HG02852 (cell line): Measurements from ENCODE around the gene ITPR1.
A peak's percentile ranks its signal among the peaks of the same experiment; 100 is the strongest.

Source experiments
- ATAC-seq: cut with Tn5 transposase; IDR thresholded peaks from one replicate; pipeline ENCODE4 v1.9.1; 2021; ENCODE audit warnings: mild to moderate bottlenecking, moderate library complexity; ENCODE audit not compliant: unreplicated experiment

Gene ITPR1

GRCh38 chr3:4711680-4711992, 218.5 kb downstream of the ITPR1 start:
- ATAC-seq = peak; percentile 30

GRCh38 chr3:4712109-4712508, 219.0 kb downstream of the ITPR1 start:
- ATAC-seq = no peak

GRCh38 chr3:4714045-4714444, 220.9 kb downstream of the ITPR1 start:
- no peak for ATAC-seq

GRCh38 chr3:4716266-4716665, 223.1 kb downstream of the ITPR1 start:
- ATAC-seq = no peak

- ATAC-seq = no peak
Measured at GRCh38 chr3:4716706-4717362, 223.7 kb downstream of the ITPR1 start.

DNA sequence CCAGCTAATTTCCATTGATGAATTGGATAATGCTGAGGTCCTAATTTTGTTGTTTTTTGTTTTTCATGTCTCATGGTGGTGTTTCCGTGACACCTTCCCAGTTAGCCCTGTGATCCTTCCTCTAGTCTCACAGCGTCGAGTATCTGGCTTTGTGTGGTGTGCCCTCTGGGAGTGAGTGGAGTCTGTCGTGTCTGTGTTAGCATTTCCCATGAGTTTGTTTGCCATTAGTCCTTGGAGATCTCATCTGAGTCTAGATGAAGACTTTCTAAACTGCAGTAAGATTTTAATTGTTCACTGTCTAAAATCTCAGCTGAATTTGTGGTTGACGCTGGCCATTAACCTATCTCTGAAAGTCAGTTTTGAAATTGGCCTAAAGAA, 224.2 kb downstream of the ITPR1 start:
- ATAC-seq = no peak

DNA sequence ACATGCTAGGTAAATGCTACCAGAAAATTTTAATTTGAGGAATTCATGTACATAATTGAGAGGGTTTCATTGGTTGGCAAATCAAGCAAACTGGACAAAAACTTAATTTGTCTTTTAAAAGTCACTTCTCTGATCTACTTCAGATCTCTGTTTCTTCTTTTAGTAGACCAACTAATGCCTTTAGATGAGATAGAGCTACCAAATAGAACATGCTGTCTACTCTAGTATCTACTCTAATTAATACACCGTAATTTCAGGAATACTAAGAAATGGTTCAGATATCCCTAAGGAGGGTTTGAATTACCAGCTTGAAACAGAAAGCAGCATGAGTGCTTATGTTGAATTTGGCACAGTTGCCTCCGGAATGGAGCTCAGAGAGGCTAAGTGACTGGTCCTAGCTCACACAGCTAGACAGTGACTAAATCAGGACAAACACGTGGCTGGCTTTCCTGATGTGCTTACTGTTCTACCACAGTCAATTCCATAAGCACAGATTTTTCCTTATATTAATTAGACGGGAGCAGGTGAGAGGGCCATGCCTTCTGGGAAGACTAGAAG, 225.1 kb downstream of the ITPR1 start:
- ATAC-seq = no peak

- ATAC-seq = no peak
Measured at GRCh38 chr3:4719046-4719501, 225.9 kb downstream of the ITPR1 start.

- no peak for ATAC-seq
Measured at GRCh38 chr3:4720316-4721075, 227.3 kb downstream of the ITPR1 start.

GRCh38 chr3:4721511-4721911, 228.4 kb downstream of the ITPR1 start:
- no peak for ATAC-seq

GRCh38 chr3:4722103-4722502, 229.0 kb downstream of the ITPR1 start:
- peak; percentile 72 for ATAC-seq

GRCh38 chr3:4724051-4724629, 231.0 kb downstream of the ITPR1 start:
- ATAC-seq = no peak

- ATAC-seq = no peak
Measured at GRCh38 chr3:4726549-4726948, 233.4 kb downstream of the ITPR1 start.

GRCh38 chr3:4729061-4729973, 236.2 kb downstream of the ITPR1 start:
- ATAC-seq = no peak

DNA sequence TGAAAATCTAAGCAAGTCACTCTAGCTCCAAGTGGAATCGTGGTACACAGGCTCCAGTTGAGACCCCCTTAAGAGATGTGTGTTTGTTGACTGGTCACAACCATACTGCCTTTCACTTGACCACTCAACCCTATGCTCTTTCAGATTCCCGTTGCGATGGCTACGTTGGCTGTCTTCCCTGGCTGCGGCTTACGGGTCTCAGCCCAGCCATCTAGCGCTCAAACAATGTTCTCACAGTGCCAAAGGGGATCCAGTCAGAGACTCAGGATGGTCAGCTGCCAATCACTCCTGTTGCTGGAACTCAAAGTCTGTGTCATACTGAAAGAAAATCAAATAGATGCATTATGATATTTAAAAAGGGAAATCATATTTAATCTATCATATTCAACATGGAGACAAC, 237.6 kb downstream of the ITPR1 start:
- ATAC-seq = no peak

- no peak for ATAC-seq
Measured at GRCh38 chr3:4731543-4732111, 238.5 kb downstream of the ITPR1 start.

DNA sequence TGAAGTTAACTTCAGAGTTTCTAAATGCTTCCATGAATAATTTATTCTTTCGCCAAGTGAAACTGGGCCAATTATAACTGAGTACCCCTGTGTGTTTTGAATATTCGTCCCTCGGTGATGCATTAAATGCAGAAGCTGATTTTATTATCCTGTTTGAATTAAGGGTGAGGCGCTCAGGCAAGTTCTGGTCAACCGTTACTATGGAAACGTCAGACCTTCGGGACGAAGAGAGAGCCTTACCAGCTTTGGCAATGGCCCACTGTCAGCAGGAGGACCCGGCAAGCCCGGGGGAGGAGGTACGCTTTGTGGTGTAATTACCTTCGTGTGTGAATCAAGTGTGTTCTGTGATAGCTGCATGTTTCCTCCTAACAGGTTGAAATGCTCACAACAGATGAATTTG, 239.8 kb downstream of the ITPR1 start:
- ATAC-seq = no peak

DNA sequence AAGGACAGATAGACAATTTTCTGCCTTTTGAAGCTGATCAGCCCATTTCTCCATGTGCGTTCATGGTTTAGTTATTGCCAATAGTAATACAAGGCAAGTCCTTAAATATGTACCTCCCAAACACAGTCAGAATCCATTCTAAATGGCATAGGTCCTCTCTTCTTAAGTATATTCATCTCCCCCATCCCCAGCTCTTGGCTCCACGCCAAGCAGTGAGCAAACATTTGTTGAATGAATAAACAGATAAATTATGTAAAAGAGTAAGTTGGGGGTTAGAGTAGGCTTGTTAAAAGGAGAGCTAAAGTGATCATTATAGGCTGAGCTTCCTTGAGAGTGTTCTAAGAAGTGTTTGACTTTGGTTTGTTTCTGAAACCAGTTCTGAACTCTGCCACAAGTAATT, 241.3 kb downstream of the ITPR1 start:
- no peak for ATAC-seq

DNA sequence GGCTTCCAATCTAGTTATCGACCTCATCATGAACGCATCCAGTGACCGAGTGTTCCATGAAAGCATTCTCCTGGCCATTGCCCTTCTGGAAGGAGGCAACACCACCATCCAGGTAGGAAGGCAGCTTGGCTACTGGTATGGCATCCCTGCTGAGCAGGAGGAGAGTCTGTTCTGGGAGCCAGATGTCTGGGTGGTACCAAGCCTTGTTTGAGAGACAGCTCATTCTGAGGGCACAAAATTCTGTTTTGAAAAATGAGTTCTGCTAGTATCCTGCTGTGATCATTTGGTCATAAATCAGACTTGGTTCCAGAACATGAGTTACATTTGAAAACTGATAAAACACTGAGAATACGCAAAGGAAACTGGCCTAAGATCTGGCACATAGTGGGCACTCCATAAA, 242.1 kb downstream of the ITPR1 start:
- ATAC-seq = no peak

DNA sequence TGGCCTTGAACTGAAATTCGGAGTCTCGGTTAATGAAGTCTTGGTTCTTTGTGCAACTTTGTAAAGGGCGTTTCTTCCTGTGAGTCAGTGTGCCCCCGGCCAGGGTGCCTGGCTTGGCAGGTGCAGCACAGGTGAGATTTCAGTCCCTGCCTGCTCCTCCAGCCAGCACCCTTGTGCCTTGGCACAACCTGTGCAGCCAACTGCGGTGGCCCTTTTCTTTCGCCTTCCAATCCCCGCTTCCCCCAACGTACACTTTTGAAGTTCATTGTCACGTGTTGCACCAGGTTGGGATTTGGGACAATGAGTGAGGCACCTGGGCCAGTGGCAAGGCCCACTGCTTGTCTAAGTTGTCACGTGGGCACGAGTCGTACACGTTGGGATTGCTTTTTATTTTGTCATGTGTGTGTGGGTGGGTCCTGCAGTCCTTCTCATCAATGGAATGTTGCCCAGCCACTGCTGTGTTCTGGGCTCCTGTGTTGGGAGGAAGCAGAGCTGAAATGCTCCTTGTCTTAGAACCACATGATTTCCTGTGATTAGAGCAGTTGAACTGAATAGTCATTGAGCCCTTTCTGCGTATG, 243.2 kb downstream of the ITPR1 start:
- no peak for ATAC-seq
